ENCODE measurements around the gene PHC2.
"Not testable (repeated sequence)": the region's sequence is repeated elsewhere in the genome, so short reads cannot be mapped to it uniquely, and the experiment has no call there.

Gene PHC2

DNA sequence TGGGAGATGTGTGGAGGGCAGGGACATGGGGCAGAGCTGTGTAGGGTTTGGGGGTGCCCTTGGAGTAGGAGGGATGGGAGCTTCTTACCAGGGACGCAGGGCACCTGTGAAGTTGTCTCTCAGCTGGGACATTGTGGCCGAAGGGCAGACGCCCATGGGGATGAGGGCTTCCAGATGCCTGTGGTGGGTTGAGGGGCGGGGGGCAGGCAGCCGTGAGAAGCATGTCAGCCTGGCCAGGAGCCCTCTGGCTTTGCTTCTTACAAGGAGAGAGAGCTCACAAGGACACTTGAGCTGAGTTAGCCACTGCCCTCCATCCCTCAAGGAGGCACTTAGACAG lies 118.5 kb downstream of the PHC2 start:
- Histone ChIP-seq H3K27me3 (replicated peaks; ENCODE audit: insufficient read depth, low read length) (no peaks in the 10 kb centered on the region), H3K4me2 (ENCODE audit: low read depth, low read length) (no peak overlapping the region), H4K20me1 (ENCODE audit: insufficient read depth, low read length) (no peaks in the 10 kb centered on the region), H3F3A (ENCODE audit: insufficient read depth, low read length) (no peaks in the 10 kb centered on the region), H3K4me1 (ENCODE audit: low read length) (no peaks in the 10 kb centered on the region), H3K9me3 (replicated peaks; ENCODE audit: insufficient read depth, low read length) (no peaks in the 10 kb centered on the region), H3K9me2 (replicated peaks; ENCODE audit: insufficient read depth, low read length) (no peaks in the 10 kb centered on the region), H2AFZ (ENCODE audit: low read length) (no peak overlapping the region), H3K4me3 (ENCODE audit: low read length) (no peak overlapping the region), H3K27ac (ENCODE audit: low read length) (no peak overlapping the region), H3K36me3 (replicated peaks; ENCODE audit: insufficient read depth, low read length) (no peaks in the 10 kb centered on the region), H3K79me2 (ENCODE audit: low read length) (no peaks in the 10 kb centered on the region), H3K9ac (ENCODE audit: low read length) (no peak overlapping the region)
- TF ChIP-seq EZH2 (optimal IDR thresholded peaks at IDR 0.05; ENCODE audit: low read depth, low read length), result no peak
- TF ChIP-seq, protein P1, sequence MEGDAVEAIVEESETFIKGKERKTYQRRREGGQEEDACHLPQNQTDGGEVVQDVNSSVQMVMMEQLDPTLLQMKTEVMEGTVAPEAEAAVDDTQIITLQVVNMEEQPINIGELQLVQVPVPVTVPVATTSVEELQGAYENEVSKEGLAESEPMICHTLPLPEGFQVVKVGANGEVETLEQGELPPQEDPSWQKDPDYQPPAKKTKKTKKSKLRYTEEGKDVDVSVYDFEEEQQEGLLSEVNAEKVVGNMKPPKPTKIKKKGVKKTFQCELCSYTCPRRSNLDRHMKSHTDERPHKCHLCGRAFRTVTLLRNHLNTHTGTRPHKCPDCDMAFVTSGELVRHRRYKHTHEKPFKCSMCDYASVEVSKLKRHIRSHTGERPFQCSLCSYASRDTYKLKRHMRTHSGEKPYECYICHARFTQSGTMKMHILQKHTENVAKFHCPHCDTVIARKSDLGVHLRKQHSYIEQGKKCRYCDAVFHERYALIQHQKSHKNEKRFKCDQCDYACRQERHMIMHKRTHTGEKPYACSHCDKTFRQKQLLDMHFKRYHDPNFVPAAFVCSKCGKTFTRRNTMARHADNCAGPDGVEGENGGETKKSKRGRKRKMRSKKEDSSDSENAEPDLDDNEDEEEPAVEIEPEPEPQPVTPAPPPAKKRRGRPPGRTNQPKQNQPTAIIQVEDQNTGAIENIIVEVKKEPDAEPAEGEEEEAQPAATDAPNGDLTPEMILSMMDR (IDR thresholded peaks at IDR 0.05; ENCODE audit: low read length), result no peak
- DNase-seq, result no peak

DNA sequence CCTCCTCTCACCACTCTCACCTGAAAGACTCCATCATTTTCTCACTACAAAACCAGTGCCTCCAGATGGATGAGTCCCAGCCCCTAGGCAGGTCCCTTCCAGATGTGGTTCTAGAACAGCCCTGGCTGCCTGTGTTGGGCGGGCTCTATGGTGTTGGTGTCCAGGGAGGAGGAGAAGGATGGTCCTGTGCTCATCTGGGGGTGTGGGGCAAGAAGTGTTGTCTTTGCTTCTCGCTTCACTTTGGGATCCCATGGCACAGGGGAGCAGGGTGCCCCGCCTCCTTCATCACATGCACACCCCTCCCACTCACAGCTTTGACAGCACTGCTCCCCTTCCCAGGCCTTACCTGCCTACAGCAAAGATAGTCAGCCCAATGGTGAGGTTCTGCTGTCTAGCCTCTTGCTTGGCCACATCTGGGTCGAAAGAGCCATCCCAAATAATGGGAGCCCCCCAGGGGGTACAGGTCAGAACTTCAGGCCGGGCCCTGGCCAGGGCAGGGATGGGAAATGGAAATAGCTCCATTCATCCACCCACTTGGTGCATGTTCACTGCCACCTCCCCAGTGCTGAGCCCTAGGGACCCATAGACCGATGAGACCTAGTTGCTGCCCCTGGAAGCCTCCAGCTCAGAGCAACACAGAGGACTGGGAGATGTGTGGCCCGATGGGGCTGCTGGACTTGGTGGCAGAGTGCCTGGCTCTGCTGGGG lies 119.0 kb downstream of the PHC2 start:
- Histone ChIP-seq H3K9me3 (replicated peaks; ENCODE audit: insufficient read depth, low read length) (no peaks in the 10 kb centered on the region), H3K36me3 (replicated peaks; ENCODE audit: insufficient read depth, low read length) (no peaks in the 10 kb centered on the region), H3K4me1 (ENCODE audit: low read length) (no peaks in the 10 kb centered on the region), H3K79me2 (ENCODE audit: low read length) (no peaks in the 10 kb centered on the region), H3K27me3 (replicated peaks; ENCODE audit: insufficient read depth, low read length) (no peaks in the 10 kb centered on the region), H3K9ac (ENCODE audit: low read length) (no peak overlapping the region), H3K4me2 (ENCODE audit: low read depth, low read length) (no peak overlapping the region), H3K9me2 (replicated peaks; ENCODE audit: insufficient read depth, low read length) (no peaks in the 10 kb centered on the region), H3F3A (ENCODE audit: insufficient read depth, low read length) (no peaks in the 10 kb centered on the region), H4K20me1 (ENCODE audit: insufficient read depth, low read length) (no peaks in the 10 kb centered on the region), H3K4me3 (ENCODE audit: low read length) (no peak overlapping the region), H3K27ac (ENCODE audit: low read length) (no peak overlapping the region), H2AFZ (ENCODE audit: low read length) (no peak overlapping the region)
- TF ChIP-seq EZH2phosphoT487 (IDR thresholded peaks at IDR 0.05; ENCODE audit: low read length) (no peak), EZH2 (optimal IDR thresholded peaks at IDR 0.05; ENCODE audit: low read depth, low read length) (no peak)
- TF ChIP-seq, protein P1 (IDR thresholded peaks at IDR 0.05; ENCODE audit: low read length), result no peak
- DNase-seq, result no peak

DNA sequence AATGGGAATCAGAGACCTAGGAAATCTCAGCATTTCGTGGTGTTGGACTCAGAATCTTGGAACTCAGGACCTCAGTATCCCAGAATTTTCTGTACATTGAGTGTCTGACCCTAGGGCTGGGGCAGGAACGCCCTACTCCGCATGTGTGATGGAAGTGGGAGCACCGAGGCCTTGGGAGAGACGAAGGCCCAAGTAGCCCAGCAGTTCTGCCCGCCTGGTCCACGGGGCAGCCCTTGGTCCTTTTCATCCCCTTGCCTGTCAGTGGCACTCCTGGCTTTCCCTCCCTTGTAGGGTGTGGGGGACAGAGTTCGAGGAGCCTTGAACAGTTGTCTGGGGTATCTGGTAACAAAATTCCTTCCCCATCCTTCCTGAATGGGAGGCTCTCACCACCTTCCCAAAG lies 120.2 kb downstream of the PHC2 start:
- Histone ChIP-seq H3K36me3 (replicated peaks; ENCODE audit: insufficient read depth, low read length) (no peaks in the 10 kb centered on the region), H3K9me2 (replicated peaks; ENCODE audit: insufficient read depth, low read length) (no peaks in the 10 kb centered on the region), H3K27me3 (replicated peaks; ENCODE audit: insufficient read depth, low read length) (no peaks in the 10 kb centered on the region), H3K9ac (ENCODE audit: low read length) (no peak overlapping the region), H3F3A (ENCODE audit: insufficient read depth, low read length) (no peaks in the 10 kb centered on the region), H3K9me3 (replicated peaks; ENCODE audit: insufficient read depth, low read length) (no peaks in the 10 kb centered on the region), H4K20me1 (ENCODE audit: insufficient read depth, low read length) (no peaks in the 10 kb centered on the region), H3K4me3 (ENCODE audit: low read length) (no peak overlapping the region), H3K27ac (ENCODE audit: low read length) (no peak overlapping the region), H2AFZ (ENCODE audit: low read length) (no peak overlapping the region), H3K4me1 (ENCODE audit: low read length) (no peaks in the 10 kb centered on the region), H3K4me2 (ENCODE audit: low read depth, low read length) (no peak overlapping the region), H3K79me2 (ENCODE audit: low read length) (no peaks in the 10 kb centered on the region)
- TF ChIP-seq EZH2 (optimal IDR thresholded peaks at IDR 0.05; ENCODE audit: low read depth, low read length) (no peak), EZH2phosphoT487 (IDR thresholded peaks at IDR 0.05; ENCODE audit: low read length) (no peak)
- TF ChIP-seq, protein P1 (IDR thresholded peaks at IDR 0.05; ENCODE audit: low read length), result no peak
- no peak for DNase-seq

DNA sequence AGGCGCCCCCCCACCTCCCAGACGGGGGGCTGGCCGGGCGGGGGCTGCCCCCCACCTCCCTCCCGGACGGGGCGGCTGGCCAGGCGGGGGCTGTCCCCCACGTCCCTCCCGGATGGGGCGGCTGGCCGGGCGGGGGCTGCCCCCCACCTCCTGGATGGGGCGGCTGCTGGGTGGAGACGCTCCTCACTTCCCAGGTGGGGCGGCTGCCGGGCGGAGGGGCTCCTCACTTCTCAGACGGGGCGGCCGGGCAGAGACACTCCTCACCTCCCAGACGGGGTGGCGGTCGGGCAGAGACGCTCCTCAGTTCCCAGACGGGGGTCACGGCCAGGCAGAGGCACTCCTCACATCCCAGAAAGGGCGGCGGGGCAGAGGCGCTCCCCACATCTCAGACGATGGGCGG lies 121.5 kb downstream of the PHC2 start:
- not testable (repeated sequence) for H3K4me1 ChIP-seq (ENCODE audit: low read length); H3K9me2 ChIP-seq (replicated peaks; ENCODE audit: insufficient read depth, low read length); H3K4me3 ChIP-seq (ENCODE audit: low read length); H3K9ac ChIP-seq (ENCODE audit: low read length); H3K79me2 ChIP-seq (ENCODE audit: low read length); H3F3A ChIP-seq (ENCODE audit: insufficient read depth, low read length); DNase-seq; H3K27ac ChIP-seq (ENCODE audit: low read length); H3K27me3 ChIP-seq (replicated peaks; ENCODE audit: insufficient read depth, low read length); H3K4me2 ChIP-seq (ENCODE audit: low read depth, low read length); H3K36me3 ChIP-seq (replicated peaks; ENCODE audit: insufficient read depth, low read length); H4K20me1 ChIP-seq (ENCODE audit: insufficient read depth, low read length); H3K9me3 ChIP-seq (replicated peaks; ENCODE audit: insufficient read depth, low read length); H2AFZ ChIP-seq (ENCODE audit: low read length)
